ENCODE results near the gene SLC11A2. TPM values are rescaled to one million over a fixed set of nuclear protein-coding genes. Genes with fewer than 3 reads are reported as not detected.

Gene SLC11A2
- total RNA-seq, 1 experiment from 2014 or later, result 33.9 TPM

GRCh38 chr12:51062631-51063397 lies 36.6 kb upstream of the SLC11A2 start:
- no peaks in the 10 kb centered on the region for H3K9me3 ChIP-seq (ENCODE audit: low read depth, low read length, poor library complexity, severe bottlenecking)
- no peak overlapping the region for H3K4me3 ChIP-seq (ENCODE audit: low read depth, low read length, poor library complexity, severe bottlenecking)
- CTCF ChIA-PET, result no interaction called here
- H3K27me3 ChIP-seq (replicated peaks; ENCODE audit: insufficient read depth, low read depth, low read length, poor library complexity), result no peaks in the 10 kb centered on the region
- DNase-seq (ENCODE audit: low spot score), result no peak
- intact Hi-C loops (cut with micrococcal nuclease; ENCODE audit: unreplicated experiment), result no loop called here
- no TSS peak for BruUV-seq (replicated peaks)
- H3K4me1 ChIP-seq (ENCODE audit: insufficient read depth, low read length, poor library complexity, severe bottlenecking), result no peaks in the 10 kb centered on the region
- H3K36me3 ChIP-seq (ENCODE audit: insufficient read depth, low read length, poor library complexity, severe bottlenecking), result peaks cover 90% of the 10 kb centered on the region
- POLR2A ChIA-PET (ENCODE audit: low non-redundant PET), result interaction anchor here (0.6 kb wide), 2 partner anchors 13 to 20 kb away, joined by 6 to 11 read pairs; no protein-coding TSS in a partner anchor
- H3K27ac ChIP-seq (ENCODE audit: low read depth, low read length, poor library complexity, severe bottlenecking), result no peak overlapping the region
- TF ChIP-seq EZH2 (IDR thresholded peaks at IDR 0.05; ENCODE audit: borderline replicate concordance, low read depth, low read length, poor library complexity, severe bottlenecking), result no peak
- no peak for TF ChIP-seq CTCF (conservative IDR thresholded peaks at IDR 0.05; ENCODE audit: low read depth, low read length)

GRCh38 chr12:51059086-51059485 lies 32.9 kb upstream of the SLC11A2 start:
- intact Hi-C loops (cut with micrococcal nuclease; ENCODE audit: unreplicated experiment), result no loop called here
- CTCF ChIA-PET, result no interaction called here
- H3K27ac ChIP-seq (ENCODE audit: low read depth, low read length, poor library complexity, severe bottlenecking), result no peak overlapping the region
- no peak for DNase-seq (ENCODE audit: low spot score)
- no peaks in the 10 kb centered on the region for H3K27me3 ChIP-seq (replicated peaks; ENCODE audit: insufficient read depth, low read depth, low read length, poor library complexity)
- POLR2A ChIA-PET (ENCODE audit: low non-redundant PET), result no interaction called here
- H3K4me3 ChIP-seq (ENCODE audit: low read depth, low read length, poor library complexity, severe bottlenecking), result no peak overlapping the region
- peaks cover 83% of the 10 kb centered on the region for H3K36me3 ChIP-seq (ENCODE audit: insufficient read depth, low read length, poor library complexity, severe bottlenecking)
- H3K9me3 ChIP-seq (ENCODE audit: low read depth, low read length, poor library complexity, severe bottlenecking), result no peaks in the 10 kb centered on the region
- TF ChIP-seq CTCF (conservative IDR thresholded peaks at IDR 0.05; ENCODE audit: low read depth, low read length), result no peak
- no peak for TF ChIP-seq EZH2 (IDR thresholded peaks at IDR 0.05; ENCODE audit: borderline replicate concordance, low read depth, low read length, poor library complexity, severe bottlenecking)
- no peaks in the 10 kb centered on the region for H3K4me1 ChIP-seq (ENCODE audit: insufficient read depth, low read length, poor library complexity, severe bottlenecking)
- BruUV-seq (replicated peaks), result no TSS peak

DNA sequence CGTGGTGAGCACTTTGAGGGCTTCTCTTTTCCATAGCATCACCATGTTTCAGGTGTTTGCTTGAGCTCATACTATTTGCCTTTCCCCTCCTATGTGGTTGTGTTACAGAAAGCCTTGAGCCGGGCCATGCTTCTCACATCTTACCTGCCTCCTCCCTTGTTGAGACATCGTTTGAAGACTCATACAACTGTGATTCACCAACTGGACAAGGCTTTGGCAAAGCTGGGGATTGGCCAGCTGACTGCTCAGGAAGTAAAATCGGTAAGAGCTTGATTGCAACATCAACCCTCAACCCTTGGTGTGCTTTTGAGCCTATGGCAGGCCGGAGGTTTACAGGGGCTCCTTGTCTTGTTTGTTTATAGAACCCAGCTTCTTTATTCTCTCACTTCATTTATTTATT lies 30.1 kb upstream of the SLC11A2 start:
- no TSS peak for BruUV-seq (replicated peaks)
- Histone ChIP-seq H3K4me3 (ENCODE audit: low read depth, low read length, poor library complexity, severe bottlenecking) (no peak overlapping the region), H3K27ac (ENCODE audit: low read depth, low read length, poor library complexity, severe bottlenecking) (no peak overlapping the region), H3K4me1 (ENCODE audit: insufficient read depth, low read length, poor library complexity, severe bottlenecking) (no peaks in the 10 kb centered on the region), H3K36me3 (ENCODE audit: insufficient read depth, low read length, poor library complexity, severe bottlenecking) (peaks cover 74% of the 10 kb centered on the region), H3K9me3 (ENCODE audit: low read depth, low read length, poor library complexity, severe bottlenecking) (no peaks in the 10 kb centered on the region), H3K27me3 (replicated peaks; ENCODE audit: insufficient read depth, low read depth, low read length, poor library complexity) (no peaks in the 10 kb centered on the region)
- CTCF ChIA-PET, result no interaction called here
- POLR2A ChIA-PET (ENCODE audit: low non-redundant PET), result no interaction called here
- intact Hi-C loops (cut with micrococcal nuclease; ENCODE audit: unreplicated experiment), result no loop called here
- no peak for DNase-seq (ENCODE audit: low spot score)
- no peak for TF ChIP-seq CTCF (conservative IDR thresholded peaks at IDR 0.05; ENCODE audit: low read depth, low read length)
- no peak for TF ChIP-seq EZH2 (IDR thresholded peaks at IDR 0.05; ENCODE audit: borderline replicate concordance, low read depth, low read length, poor library complexity, severe bottlenecking)
